Keratinocyte (primary cell): ENCODE measurements around the gene LDAH. TPM values are rescaled to one million over a fixed set of nuclear protein-coding genes. Genes with fewer than 3 reads are reported as not detected.

Experiments used
- DNase-seq: peaks from one replicate; pipeline ENCODE4 v3.0.0-alpha.2; 2011; ENCODE audit warnings: low read depth, missing footprints, low spot score
- FAIRE-seq: peaks from 2 replicates; lab custom pipeline; 2011; peaks lifted over from hg19 to GRCh38; lab: Jason Lieb, UNC
- H2AFZ ChIP-seq: 2 replicates; pipeline ENCODE4 v1.6.0; 2012; ENCODE audit warnings: low read length, control low read depth, inconsistent platforms; ENCODE audit not compliant: control insufficient read depth
- H3K27ac ChIP-seq: 2 replicates; pipeline ENCODE4 v1.5.1; 2011; ENCODE audit warnings: low read length; ENCODE audit not compliant: control insufficient read depth, insufficient read depth
- H3K27me3 ChIP-seq: 3 replicates; pipeline ENCODE4 v1.6.0; 2011; ENCODE audit warnings: low read length; ENCODE audit not compliant: control insufficient read depth, insufficient read depth; ENCODE audit errors: extremely low read depth
- H3K36me3 ChIP-seq, 2 experiments: 2 replicates in 1 of 2; 3 replicates in 1 of 2; pipeline ENCODE4 v1.5.1; 2011; ENCODE audit warnings: low read length in 2 of 2, mild to moderate bottlenecking in 1 of 2; ENCODE audit not compliant: control insufficient read depth in 2 of 2, insufficient read depth in 2 of 2; ENCODE audit errors: extremely low read depth in 1 of 2
- H3K4me1 ChIP-seq: 3 replicates; pipeline ENCODE4 v1.5.1; 2011; ENCODE audit warnings: low read length; ENCODE audit not compliant: control insufficient read depth, insufficient read depth; ENCODE audit errors: extremely low read depth
- H3K4me2 ChIP-seq: 3 replicates; pipeline ENCODE4 v1.6.0; 2011; ENCODE audit warnings: low read depth, low read length; ENCODE audit not compliant: control insufficient read depth, insufficient read depth; ENCODE audit errors: extremely low read depth
- H3K4me3 ChIP-seq, 3 experiments: fragments of 200-600 bp in 1 of 3; sonication (generic) in 1 of 3; 2 replicates in 2 of 3; 3 replicates in 1 of 3; pipeline ENCODE4 v1.5.1; 2011 to 2016; ENCODE audit warnings: low read length in 3 of 3, mild to moderate bottlenecking in 3 of 3, control low read depth in 2 of 3, inconsistent platforms in 1 of 3, low read depth in 1 of 3, mixed read lengths in 1 of 3, mixed run types in 1 of 3, moderate library complexity in 1 of 3; ENCODE audit not compliant: control insufficient read depth in 2 of 3, insufficient read depth in 2 of 3; ENCODE audit errors: extremely low read depth in 1 of 3
- H3K79me2 ChIP-seq: 2 replicates; pipeline ENCODE4 v1.6.0; 2012; ENCODE audit warnings: low read length; ENCODE audit not compliant: control insufficient read depth, insufficient read depth
- H3K9ac ChIP-seq: 3 replicates; pipeline ENCODE4 v1.6.0; 2011; ENCODE audit warnings: low read length; ENCODE audit not compliant: control insufficient read depth, insufficient read depth; ENCODE audit errors: extremely low read depth
- H3K9me1 ChIP-seq: 3 replicates; pipeline ENCODE4 v1.6.0; 2011; ENCODE audit warnings: low read length; ENCODE audit not compliant: control insufficient read depth, insufficient read depth; ENCODE audit errors: extremely low read depth
- H3K9me3 ChIP-seq: 2 replicates; pipeline ENCODE4 v1.5.1; 2012; ENCODE audit warnings: low read depth, low read length; ENCODE audit not compliant: control insufficient read depth
- H4K20me1 ChIP-seq: 3 replicates; pipeline ENCODE4 v1.6.0; 2011; ENCODE audit warnings: low read length; ENCODE audit not compliant: control insufficient read depth, insufficient read depth; ENCODE audit errors: extremely low read depth
- CTCF ChIP-seq, 3 experiments: IDR thresholded peaks in 1 of 3; conservative IDR thresholded peaks in 1 of 3; optimal IDR thresholded peaks in 1 of 3; 2 replicates in 2 of 3; 3 replicates in 1 of 3; pipeline versions ENCODE3 to v1.5.1; 2011; ENCODE audit warnings: low read length in 3 of 3, mild to moderate bottlenecking in 3 of 3, moderate library complexity in 2 of 3, control low read depth in 1 of 3, inconsistent platforms in 1 of 3; ENCODE audit not compliant: insufficient read depth in 2 of 3; ENCODE audit errors: extremely low read depth in 1 of 3
- EZH2 ChIP-seq: IDR thresholded peaks from one replicate; pipeline ENCODE4 v1.6.1; 2012; ENCODE audit warnings: inconsistent platforms, mild to moderate bottlenecking, low read length, moderate library complexity
- dilution Hi-C: fragments of 300-500 bp; cut with MboI; formaldehyde crosslinking; loops from one replicate; pipeline ENCODE4 v1.7.0; 2020; ENCODE audit warnings: low sequenced_read_pairs; ENCODE audit not compliant: extremely low pct_ligation_motif_present
- polyA plus RNA-seq, 5 experiments: library from polyadenylated mRNA; depleted of rRNA in 3 of 5; stranded (reverse) in 3 of 5; stranded (forward) in 1 of 5; unstranded in 1 of 5; fragments of >200 nt; gene quantifications; 1 replicate in 1 of 5; 2 replicates in 3 of 5; 3 replicates in 1 of 5; pipeline versions ENCODE4 v1.2.1 to v1.2.3, GENCODE V29; 2011 to 2012; ENCODE audit warnings: missing spikeins in 2 of 5, low read depth in 1 of 5, low replicate concordance in 1 of 5

The LDAH gene
- polyA plus RNA-seq, 1 donor (not counting 4 experiments of a cell fraction or from before 2014, with no cell fraction given) = 22.7 TPM

GRCh38 chr2:20677301-20678085 is 145.4 kb downstream of the LDAH start:
- dilution Hi-C loops = no loop called here
- Histone ChIP-seq H3K36me3 (peaks cover 3% of the 10 kb centered on the region in 2 experiments), H2AFZ (no peak overlapping the region), H3K9me3 (no peaks in the 10 kb centered on the region), H3K79me2 (no peaks in the 10 kb centered on the region), H3K27me3 (peaks cover 16% of the 10 kb centered on the region), H3K9me1 (no peaks in the 10 kb centered on the region), H3K4me1 (no peaks in the 10 kb centered on the region), H3K9ac (no peak overlapping the region), H4K20me1 (no peaks in the 10 kb centered on the region), H3K4me2 (no peak overlapping the region), H3K27ac (no peak overlapping the region), H3K4me3 (no peak overlapping the region)
- DNase-seq (no peak), FAIRE-seq (no peak)
- TF ChIP-seq EZH2 (no peak), CTCF (optimal IDR thresholded peaks at IDR 0.05 in 1 of 3, IDR thresholded peaks at IDR 0.05 in 1 of 3, conservative IDR thresholded peaks at IDR 0.05 in 1 of 3; ENCODE audit: extremely low read depth in 1 of 3, insufficient read depth in 2 of 3, low read length in 3 of 3) (peak in 2 of 3 experiments; percentile 24 to 27)

- dilution Hi-C loops = no loop called here
- Histone ChIP-seq H3K9ac (no peak overlapping the region), H3K4me2 (no peak overlapping the region), H2AFZ (no peak overlapping the region), H3K36me3 (no peaks in the 10 kb centered on the region), H3K9me1 (no peaks in the 10 kb centered on the region), H3K9me3 (no peaks in the 10 kb centered on the region), H4K20me1 (no peaks in the 10 kb centered on the region), H3K4me1 (no peaks in the 10 kb centered on the region), H3K27me3 (peaks cover 25% of the 10 kb centered on the region), H3K27ac (no peak overlapping the region), H3K79me2 (no peaks in the 10 kb centered on the region), H3K4me3 (no peak overlapping the region)
- no peak for FAIRE-seq
- no peak for DNase-seq
- TF ChIP-seq EZH2 (no peak), CTCF (optimal IDR thresholded peaks at IDR 0.05 in 1 of 3, IDR thresholded peaks at IDR 0.05 in 1 of 3, conservative IDR thresholded peaks at IDR 0.05 in 1 of 3; ENCODE audit: extremely low read depth in 1 of 3, insufficient read depth in 2 of 3, low read length in 3 of 3) (no peak)
Measured at GRCh38 chr2:20676353-20677215, 146.3 kb downstream of the LDAH start.
